ENCODE results near the gene HMCN1.
"Not testable (repeated sequence)": the region's sequence is repeated elsewhere in the genome, so short reads cannot be mapped to it uniquely, and the experiment has no call there.

HMCN1 gene

DNA sequence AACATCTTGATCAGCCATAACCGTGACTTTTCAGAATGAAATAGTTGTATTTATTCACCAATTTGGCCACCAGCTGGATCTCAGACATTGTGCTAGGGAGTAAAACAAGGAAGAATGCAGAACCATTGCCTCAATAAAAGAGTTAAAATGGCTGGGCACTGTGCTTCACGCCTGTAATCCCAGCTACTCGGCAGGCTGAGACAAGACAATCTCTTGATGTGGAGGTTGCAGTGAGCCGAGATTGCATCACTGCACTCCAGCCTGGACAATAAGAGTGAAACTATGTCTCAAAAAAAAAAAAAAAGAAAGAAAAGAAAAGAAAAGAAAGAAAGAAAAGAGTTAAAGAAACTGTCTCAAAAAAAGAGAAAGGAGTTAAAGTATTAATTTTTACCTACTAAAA is 441.4 kb downstream of the HMCN1 start:
- no peak for DNase-seq

DNA sequence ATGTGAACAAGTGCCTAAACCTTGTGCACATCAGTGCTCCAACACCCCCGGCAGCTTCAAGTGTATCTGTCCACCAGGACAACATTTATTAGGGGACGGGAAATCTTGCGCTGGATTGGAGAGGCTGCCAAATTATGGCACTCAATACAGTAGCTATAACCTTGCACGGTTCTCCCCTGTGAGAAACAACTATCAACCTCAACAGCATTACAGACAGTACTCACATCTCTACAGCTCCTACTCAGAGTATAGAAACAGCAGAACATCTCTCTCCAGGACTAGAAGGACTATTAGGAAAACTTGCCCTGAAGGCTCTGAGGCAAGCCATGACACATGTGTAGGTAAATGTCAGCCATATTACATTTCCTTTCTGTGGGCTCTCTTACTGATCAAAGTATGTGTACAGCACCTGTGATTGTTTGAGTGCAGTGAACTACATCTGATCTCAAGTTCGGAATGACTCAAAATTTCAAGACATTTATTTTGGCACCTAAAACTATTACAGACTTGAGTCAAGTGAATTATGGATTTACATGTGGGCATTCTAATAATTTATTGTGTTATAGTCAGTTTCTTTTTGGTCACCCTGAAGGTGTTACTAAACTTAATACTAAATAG is 444.3 kb downstream of the HMCN1 start:
- no peak for DNase-seq

DNA sequence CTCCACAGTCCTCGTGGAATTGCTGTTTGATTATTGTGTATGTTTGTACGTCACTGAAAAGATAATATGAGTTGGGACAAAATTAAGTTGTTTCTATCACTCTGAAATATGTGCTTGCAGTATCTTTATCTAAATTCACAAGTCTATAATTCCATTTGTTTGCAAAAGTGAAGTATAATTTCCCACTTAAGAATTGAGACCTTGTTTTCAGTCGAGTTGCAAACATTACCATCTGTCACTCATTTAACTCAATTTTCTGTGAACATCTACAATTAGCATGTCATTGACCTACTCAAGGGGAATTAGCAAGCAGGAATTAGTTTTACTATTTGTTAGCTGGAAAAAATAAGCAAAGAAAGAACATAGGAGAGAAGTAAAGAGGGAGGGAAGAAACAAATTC is 445.0 kb downstream of the HMCN1 start:
- no peak for DNase-seq

DNA sequence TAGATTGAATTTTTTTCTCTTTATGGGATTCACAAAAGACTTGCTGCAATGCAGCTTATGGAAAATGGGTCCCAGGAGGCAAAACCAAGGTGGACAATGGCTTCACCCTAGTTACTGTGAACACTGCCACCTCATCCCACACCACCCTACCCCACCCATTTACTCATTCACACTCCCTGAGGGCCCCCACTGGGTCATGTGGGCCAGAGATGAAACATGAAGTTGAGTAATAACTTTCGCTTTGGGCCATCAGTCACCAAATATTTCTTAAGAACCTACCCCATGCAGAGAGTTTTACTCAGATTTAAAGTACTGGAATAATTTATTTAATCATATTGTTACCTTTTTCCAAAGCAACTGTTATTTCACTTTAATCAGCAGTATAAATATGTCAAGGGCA is 449.0 kb downstream of the HMCN1 start:
- DNase-seq: no peak

DNA sequence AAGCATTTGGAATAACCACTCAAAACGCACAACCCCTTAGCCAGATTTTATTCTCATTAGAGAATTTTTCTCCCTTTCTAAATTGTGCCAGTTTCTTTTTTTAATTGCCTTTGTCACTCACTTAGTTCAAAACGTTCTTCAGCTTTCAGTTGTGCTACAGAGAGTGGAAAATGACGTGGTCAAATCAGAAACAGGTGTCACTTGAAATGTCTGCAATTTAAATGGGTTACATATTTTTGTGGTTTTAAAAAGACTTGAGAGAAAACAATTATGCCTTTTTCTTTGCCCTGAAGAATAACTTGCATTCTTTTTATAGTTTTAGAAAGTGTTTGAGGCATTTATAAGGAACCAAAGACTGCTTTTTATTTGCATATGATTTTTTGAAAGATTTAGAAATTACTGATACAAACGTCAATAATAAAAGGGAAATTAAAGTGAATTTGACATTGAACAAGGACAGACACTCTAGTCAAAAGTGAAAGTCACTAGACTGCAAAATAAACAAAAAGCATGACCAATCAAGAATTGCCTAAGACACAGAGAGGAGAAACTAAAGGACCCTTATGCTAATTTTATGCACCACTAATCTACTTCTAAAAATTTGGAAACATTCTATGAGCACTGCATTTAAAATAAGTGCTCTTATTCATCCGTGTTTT is 449.9 kb downstream of the HMCN1 start:
- DNase-seq: no peak

DNA sequence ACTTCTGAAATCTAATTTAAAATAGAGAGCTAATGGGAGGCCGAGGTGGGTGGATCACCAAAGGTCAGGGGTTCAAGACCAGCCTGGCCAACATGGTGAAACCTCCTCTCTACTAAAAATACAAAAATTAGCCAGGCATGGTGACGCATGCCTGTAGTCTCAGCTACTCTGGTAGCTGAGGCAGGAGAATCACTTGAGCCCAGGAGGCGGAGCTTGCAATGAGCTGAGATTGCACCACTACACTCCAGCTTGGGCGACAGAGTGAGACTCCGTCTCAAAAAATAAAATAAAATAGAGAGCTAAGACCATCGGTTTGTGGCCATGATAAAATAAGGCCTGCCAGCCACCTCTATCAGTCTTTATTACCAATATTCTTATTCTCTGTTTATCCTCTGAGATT is 452.1 kb downstream of the HMCN1 start:
- not testable (repeated sequence) for DNase-seq

DNA sequence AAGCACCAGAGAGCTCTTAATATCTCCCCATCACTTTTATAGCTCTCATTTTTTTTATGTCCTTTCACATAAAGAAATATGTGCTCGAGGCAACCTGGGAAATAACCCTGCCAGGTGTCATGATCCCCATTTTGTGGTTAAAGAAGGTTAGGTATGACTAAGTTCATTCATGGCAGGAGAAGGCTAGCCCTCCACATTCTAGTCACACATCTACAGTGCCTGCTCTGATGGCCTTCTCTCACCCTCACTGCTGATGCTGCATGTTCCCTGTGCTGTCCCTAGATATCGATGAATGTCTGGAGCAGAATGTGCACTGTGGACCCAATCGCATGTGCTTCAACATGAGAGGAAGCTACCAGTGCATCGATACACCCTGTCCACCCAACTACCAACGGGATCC is 453.4 kb downstream of the HMCN1 start:
- no peak for DNase-seq

DNA sequence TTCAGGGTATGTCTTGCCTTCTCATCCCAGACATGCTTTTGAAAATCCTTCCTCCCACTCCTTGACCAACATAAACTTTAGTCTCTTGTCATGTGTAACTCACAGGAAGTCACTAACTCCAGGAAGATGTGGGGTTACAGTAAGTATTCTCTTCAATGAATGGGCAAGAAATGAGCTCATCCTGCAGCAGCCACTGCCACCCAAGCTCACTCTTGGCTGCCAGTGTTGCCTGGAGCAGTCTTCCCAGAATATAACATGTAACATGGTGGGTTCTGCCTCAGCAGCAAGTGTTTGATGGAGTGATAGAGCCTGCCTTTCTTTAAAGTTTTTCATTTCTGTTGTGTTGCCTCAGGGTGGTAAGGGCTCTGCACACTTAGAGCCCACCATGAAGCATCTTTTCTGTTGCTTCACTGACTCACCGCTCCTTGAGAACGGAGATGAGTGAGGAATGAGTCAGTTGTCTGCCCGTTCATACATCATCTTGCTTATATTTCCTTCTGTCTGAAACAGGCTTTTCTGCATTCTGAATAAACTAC is 453.9 kb downstream of the HMCN1 start:
- no peak for DNase-seq

DNA sequence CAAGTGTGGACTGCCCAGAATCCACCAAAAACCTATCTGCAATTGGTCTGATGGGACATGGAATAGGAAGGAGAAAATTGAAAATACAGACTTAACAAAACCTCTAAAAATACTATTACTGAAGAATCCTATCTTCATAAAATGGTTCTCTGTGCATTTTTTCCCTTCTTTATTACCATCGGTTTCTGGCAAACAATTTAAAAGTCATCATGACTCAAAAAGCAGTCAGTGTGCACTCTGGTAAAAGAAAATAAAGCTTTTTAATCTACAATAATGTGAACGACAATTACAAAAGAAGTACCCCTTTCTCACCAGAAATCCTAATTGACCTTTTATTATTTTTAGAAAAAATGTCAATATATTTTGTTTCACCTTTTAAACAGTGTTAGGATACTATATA is 454.5 kb downstream of the HMCN1 start:
- no peak for DNase-seq

DNA sequence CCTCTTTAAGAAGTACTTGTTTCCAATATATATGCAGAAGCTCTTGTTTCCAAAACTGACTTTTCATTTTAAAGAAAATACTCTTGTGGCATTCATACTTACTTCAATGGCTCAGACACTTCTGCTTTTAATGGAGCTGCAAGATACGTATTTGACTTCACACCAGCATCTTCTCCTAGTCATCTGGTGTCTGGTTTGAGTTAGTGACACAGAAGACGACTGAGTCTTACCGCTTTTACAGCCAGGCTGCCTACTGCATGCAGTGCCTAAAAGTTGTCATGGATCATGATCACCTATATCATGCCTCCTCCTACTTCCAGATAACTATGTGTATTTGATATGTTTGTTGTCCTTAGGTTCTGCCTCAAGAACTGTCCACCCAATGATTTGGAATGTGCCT is 455.0 kb downstream of the HMCN1 start:
- DNase-seq: no peak

DNA sequence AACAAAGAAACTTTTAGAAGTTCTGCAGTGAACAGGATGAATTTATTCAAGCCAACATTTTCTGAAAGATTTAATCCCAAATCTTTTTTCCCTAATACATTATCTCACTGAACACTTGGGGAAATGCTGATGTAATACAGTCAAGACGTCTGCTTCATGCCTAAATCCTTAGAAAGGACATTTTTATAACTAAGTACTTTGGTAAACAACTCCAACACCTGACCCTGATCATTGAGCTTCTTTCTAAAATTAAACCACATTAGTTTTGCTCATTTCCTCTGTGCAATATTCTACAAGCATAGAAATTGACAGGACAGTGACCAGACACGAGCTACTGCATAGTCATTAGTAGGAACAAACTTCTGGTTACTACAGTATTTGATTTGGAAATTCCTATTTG is 457.3 kb downstream of the HMCN1 start:
- DNase-seq: no peak

DNA sequence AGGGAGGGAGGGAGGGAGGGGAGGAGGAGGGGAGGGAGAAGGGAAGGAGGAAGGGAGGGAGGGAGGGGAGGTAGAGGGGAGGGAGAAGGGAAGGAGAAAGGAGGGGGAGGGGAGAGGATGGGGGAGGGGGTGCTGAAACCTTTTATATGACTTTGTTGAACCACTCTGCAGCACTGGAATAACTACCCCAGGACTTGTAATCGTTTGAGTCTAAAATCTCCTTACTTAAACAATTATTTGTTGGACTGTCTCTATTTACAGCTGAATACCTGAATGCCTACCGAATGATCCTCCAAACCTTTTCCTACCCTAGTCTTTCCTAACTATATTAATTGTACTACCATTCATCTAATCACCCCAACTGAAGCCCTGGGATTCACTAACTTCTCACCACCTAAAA is 459.0 kb downstream of the HMCN1 start:
- DNase-seq: no peak

DNA sequence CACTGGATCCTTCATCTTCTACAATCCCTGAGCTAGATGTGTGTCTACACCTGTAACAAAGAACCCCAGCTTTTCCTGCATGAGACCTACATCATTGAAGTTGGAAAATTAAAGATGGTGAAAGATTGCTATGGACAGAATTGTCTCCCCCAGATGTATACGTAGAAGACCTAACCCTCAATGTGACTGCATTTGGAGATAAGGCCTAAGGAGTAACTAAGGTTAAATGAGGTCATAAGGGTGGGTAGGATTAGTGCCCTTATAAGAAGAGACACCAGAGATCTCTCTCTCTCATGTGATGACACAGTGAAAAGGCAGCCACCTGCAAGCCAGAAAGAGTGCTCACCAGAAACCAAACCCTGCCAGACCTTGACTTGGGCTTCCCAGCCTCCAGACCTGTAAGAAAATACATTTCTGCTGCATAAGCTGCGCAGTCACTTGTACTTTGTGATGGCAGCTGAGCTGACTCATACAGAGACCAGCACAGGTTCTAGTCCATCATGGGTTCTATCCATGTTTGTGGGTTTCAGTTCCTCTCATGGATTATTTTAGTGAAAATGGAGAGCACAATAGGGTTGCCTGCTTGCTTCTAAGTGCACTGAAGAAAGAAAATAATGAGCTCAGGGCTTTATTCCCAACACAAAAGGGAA is 460.0 kb downstream of the HMCN1 start:
- DNase-seq: no peak

DNA sequence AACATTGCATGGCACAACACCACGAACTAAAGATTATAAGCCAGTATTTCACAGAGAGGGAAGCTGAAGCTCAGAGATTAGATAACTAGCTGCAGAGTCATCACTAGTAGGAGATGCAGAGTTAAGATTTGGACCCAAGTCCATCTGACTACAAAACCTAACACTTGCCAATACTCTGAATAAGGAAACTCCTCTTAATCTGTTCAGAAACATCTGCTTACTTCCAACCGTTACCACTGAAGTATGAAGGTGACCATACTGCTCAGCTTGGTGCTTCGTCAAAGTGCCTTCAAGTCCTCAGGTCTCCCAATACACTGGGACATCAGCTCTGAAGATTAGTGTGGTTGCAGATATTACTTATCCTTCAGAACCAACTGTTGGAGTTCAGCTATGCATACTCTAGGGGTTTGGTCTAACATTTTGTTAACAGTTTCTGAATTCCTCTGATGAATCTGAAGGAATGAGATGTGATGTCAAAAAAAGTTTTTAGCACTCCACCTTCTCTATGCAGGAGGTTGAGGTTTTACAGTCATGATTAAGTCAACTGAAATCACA is 461.3 kb downstream of the HMCN1 start:
- DNase-seq: no peak

DNA sequence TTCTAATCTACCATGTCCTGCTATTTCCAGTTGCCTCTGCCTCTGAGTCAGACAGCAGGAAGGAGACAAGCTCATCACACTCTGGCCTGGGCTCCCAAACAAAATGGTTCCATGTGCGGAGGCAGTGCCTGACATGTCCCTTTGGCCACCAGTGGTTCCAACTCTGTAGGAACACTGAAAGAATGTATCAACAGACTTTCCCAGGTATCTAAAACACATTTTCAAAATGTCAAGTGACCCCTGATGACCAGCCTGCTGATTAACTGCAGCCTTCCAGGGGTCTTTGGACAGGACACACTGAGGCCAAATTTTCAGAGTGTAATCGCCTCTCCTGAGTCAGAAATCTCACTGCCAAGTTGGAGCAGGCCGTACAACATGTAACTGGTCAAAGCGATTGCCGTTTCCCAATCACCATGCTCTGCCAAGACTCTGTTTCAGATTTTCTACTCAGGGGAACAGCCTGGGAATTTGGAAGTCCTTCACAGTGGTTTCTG is 468.1 kb downstream of the HMCN1 start:
- no peak for DNase-seq

DNA sequence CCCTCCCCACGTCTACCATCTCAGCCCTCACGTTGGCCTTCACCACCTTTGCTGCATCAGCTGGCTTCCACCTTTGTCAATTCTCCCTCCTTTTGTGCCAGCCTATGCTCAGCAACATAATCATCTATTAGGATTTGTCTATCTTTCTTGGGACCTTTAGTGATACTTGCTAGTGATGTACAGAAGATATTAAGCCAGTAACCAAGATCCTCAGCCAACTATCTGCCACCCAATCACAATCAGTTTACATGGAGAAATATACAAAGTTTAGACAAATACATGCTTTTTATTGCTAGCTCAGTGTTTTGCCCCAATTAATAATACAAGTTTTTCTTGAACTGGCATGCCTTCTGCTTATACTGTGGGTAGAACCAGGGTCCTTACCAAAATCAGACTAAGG is 468.6 kb downstream of the HMCN1 start:
- no peak for DNase-seq

DNA sequence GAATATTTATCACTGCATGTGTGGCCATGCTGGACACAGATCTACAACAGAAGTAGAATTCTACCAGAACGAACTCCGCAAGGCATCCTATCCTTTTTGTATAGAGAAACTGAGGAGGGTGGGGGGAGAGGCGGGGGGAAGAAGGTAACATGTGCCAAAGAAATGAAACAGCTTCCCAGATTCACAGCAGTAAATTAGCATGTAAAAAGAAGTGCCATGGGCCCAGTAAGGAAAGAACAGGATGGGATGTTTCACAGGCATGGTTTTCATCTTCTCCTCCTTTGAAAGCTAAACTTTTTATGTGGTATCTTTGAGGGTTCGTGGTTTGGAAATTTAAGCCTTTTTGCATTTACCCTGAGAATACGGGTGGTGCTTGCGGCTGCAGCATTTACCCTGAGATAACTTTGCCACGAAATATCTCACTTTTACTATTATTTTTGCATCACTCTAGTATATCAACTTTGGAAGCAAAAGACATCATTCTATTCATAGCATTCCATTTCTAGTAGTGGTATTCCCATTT is 471.9 kb downstream of the HMCN1 start:
- no peak for DNase-seq

DNA sequence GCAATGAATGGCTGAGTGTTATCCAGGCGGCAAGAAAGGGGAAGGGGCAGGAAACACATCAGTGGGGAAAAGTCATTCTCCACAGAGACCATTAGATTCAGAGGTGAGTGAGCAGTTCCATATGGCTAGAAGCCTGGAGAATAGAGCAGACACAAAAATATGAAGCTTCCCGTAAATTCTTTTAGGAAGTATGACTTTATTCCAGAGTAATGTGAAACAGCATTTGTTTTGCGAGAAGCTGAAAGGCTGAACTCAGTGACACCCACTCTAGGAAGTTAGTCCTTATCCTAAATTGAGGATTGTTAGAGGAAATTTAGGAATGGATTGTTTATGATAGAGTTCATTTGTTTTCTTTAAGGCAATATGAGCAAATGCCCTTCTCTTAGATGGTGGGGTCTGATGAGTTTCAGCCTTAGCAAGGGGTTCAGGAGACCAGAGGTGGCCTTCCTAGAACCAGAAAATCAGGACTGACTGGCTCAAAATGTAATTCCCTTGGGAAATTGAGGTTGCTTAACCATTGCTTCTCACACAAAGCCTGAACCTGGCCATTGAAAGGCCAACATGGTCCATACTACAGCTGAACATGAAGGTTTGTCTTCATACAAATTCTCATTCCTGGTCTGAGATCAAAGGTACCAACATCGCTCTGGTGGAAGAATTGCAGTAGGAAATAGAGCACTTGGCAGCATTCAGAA is 473.3 kb downstream of the HMCN1 start:
- DNase-seq: no peak

DNA sequence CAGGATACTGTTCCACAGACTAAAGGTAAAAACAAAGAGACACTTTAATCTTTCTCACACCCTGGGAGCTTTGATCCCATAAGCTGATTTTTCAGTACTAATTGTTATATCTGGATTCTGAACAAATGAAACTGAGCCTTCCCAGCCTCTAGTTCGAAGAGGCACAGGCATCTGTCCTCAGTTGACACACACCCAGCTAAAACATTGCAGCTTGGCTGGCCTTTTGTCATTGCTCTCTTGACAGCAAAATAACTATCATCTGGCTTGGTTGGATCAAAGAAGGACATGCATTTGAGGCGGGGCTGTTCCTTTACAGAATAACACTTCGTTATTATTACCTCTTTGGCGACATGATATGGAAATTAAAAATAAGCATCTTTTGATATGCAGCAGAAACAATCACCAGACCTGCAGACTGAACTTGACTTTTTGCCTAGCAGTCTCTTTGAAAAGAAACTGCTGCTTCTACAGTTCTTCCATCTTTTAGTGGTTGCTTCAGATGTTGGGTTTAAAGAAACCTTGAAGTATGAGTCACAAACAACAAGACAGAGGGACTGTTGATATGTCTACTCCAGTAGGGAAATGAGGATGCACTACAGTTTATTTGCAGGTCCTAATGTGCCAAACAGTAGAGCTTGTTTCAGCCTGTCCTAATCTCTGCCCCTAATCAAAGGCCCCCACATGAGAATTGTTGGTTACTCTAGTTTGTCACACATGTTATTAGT is 474.4 kb downstream of the HMCN1 start:
- DNase-seq: no peak

DNA sequence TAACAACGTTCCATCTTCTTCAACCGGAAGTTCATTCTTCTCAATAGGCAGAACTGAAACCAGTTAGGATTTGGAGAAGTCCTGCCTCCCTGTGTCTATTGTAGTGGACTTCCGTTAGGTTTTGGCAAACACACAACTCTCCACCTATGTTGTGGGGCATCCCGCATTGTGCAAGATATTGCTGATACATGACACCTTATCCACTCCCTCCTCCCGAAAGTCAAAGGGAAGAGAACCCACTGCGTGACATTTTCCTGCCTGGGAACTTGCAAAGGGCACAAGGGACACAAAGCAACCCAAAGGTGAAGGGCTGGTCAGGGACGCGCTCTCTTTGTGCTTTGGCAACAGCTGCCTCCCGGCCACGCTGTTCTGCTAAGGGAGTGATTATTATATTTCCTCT is 476.1 kb downstream of the HMCN1 start:
- DNase-seq: no peak

DNA sequence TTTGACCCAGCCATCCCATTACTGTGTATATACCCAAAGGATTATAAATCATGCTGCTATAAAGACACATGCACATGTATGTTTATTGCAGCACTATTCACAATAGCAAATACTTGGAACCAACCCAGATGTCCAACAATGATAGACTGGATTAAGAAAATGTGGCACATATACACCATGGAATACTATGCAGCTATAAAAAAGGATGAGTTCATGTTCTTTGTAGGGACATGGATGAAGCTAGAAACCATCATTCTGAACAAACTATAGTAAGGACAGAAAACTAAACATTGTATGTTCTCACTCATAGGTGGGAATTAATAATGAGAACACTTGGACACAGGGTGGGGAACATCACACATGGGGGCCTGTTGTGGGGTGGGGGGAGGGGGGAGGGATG is 477.4 kb downstream of the HMCN1 start:
- not testable (repeated sequence) for DNase-seq

DNA sequence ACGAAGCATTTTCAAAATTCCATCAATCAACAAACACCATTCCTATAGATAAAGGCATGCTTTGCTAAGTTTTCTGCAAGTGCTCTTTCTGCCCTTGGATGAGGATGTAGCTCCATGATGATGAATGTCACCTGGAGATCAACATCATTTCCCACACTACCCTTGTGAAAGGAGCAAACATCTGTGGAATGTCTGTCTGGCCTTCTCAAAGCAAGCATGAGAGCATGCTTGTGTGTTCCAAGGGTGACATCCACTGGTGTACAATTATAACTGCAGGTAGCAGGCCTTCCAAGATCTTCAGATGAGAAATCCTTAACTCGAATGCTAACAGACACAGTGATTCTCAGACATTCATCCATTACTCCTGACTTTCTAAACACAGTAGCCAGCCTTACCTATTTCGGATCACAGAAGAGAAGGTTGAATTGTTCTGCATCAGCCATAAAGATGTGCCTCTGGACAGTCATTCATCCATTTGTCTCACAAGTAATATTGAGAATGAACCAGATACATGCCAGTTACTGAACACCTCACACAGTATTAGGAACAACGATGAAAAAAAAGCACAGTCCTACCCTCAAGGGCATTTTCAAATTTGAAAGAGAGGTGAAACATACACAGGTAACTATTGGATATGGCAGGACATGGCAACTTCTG is 478.5 kb downstream of the HMCN1 start:
- DNase-seq: no peak

Measured in activated CD4-positive, alpha-beta T cell treated with anti-CD3 and anti-CD28 coated beads, Interleukin-2, amount 50 U/mL, for 4 hours (primary cell).